Neural cell (in vitro differentiated cells): ENCODE data around the gene TEX22. TPM values are rescaled to one million over a fixed set of nuclear protein-coding genes. Genes with fewer than 3 reads are reported as not detected.

Experiments
- H2AFZ ChIP-seq: fragments of 200-600, 300-800 bp; sonication (generic), shearing (Covaris generic); 2 replicates; pipeline ENCODE4 v1.6.0; 2014; ENCODE audit warnings: low read depth, mild to moderate bottlenecking, antibody characterized with exemption, low read length, moderate library complexity
- H3F3A ChIP-seq: fragments of 200-600 bp; shearing (Covaris generic); 2 replicates; pipeline ENCODE4 v1.6.1; 2016; ENCODE audit warnings: mild to moderate bottlenecking, moderate library complexity, mixed read lengths, antibody characterized with exemption, low read length; ENCODE audit not compliant: insufficient read depth, poor library complexity, severe bottlenecking
- H3K27ac ChIP-seq: fragments of 200-600, 300-800 bp; sonication (generic), shearing (Covaris generic); 2 replicates; pipeline ENCODE4 v1.5.1; 2014; ENCODE audit warnings: mild to moderate bottlenecking, low read length, moderate library complexity
- H3K27me3 ChIP-seq: fragments of 300-800, 200-600 bp; sonication (generic), shearing (Covaris generic); 2 replicates; pipeline ENCODE4 v1.6.0; 2014; ENCODE audit warnings: mild to moderate bottlenecking, low read depth, low read length, moderate library complexity; ENCODE audit not compliant: insufficient read depth
- H3K36me3 ChIP-seq: fragments of 300-800, 200-600 bp; sonication (generic), shearing (Covaris generic); 2 replicates; pipeline ENCODE4 v1.5.1; 2014; ENCODE audit warnings: mild to moderate bottlenecking, antibody characterized with exemption, low read length, moderate library complexity; ENCODE audit not compliant: insufficient read depth
- H3K4me2 ChIP-seq: fragments of 300-800, 200-600 bp; sonication (generic), shearing (Covaris generic); 2 replicates; pipeline ENCODE4 v1.6.0; 2014; ENCODE audit warnings: mild to moderate bottlenecking, low read length
- H3K4me3 ChIP-seq: fragments of 300-800, 200-600 bp; sonication (generic), shearing (Covaris generic); 2 replicates; pipeline ENCODE4 v1.5.1; 2014; ENCODE audit warnings: mild to moderate bottlenecking, low read length, moderate library complexity
- H3K79me2 ChIP-seq: fragments of 200-600 bp; shearing (Covaris generic); replicated peaks from 2 replicates; pipeline ENCODE4 v1.6.0; 2014; ENCODE audit warnings: mild to moderate bottlenecking, low read length, moderate library complexity; ENCODE audit not compliant: insufficient read depth
- H3K9ac ChIP-seq: fragments of 300-800, 200-600 bp; sonication (generic), shearing (Covaris generic); 2 replicates; pipeline ENCODE4 v1.6.1; 2016; ENCODE audit warnings: mild to moderate bottlenecking, low read length, mixed read lengths
- H3K9me2 ChIP-seq: fragments of 200-600 bp; shearing (Covaris generic); 2 replicates; pipeline ENCODE4 v1.6.1; 2016; ENCODE audit warnings: mild to moderate bottlenecking, low read length, mixed read lengths; ENCODE audit not compliant: insufficient read depth
- H3K9me3 ChIP-seq: fragments of 200-600, 300-800 bp; sonication (generic), shearing (Covaris generic); 2 replicates; pipeline ENCODE4 v1.6.1; 2016; ENCODE audit warnings: mild to moderate bottlenecking, mixed run types, low read length, moderate library complexity, mixed read lengths
- H4K20me1 ChIP-seq: fragments of 200-600 bp; shearing (Covaris generic); 2 replicates; pipeline ENCODE4 v1.6.1; 2016; ENCODE audit warnings: mild to moderate bottlenecking, mixed run types; ENCODE audit not compliant: insufficient read depth
- CTCF ChIP-seq: fragments of 450-650 bp; IDR thresholded peaks from 2 replicates; pipeline ENCODE4 v1.5.1; 2014; ENCODE audit warnings: antibody characterized with exemption, mild to moderate bottlenecking, moderate library complexity; ENCODE audit not compliant: poor library complexity, severe bottlenecking
- EP300 ChIP-seq: fragments of 450-650 bp; conservative IDR thresholded peaks from 2 replicates; pipeline ENCODE4 v1.6.1; 2014; ENCODE audit warnings: antibody characterized with exemption, mild to moderate bottlenecking, moderate library complexity; ENCODE audit not compliant: poor library complexity, severe bottlenecking
- EZH2 ChIP-seq: fragments of 200-600, 300-800 bp; shearing (Covaris generic), sonication (generic); IDR thresholded peaks from 2 replicates; pipeline ENCODE4 v1.6.1; 2014; ENCODE audit warnings: antibody characterized with exemption, low read length, borderline replicate concordance, mild to moderate bottlenecking; ENCODE audit not compliant: insufficient read depth, poor library complexity, severe bottlenecking
- MXI1 ChIP-seq: fragments of 450-650 bp; conservative IDR thresholded peaks from 2 replicates; pipeline ENCODE4 v1.6.1; 2014; ENCODE audit warnings: antibody characterized with exemption, mild to moderate bottlenecking; ENCODE audit not compliant: poor library complexity, severe bottlenecking
- POLR2AphosphoS5 ChIP-seq: IDR thresholded peaks from 2 replicates; pipeline ENCODE4 v1.6.1; 2012
- RAD21 ChIP-seq: fragments of 450-650 bp; conservative IDR thresholded peaks from 2 replicates; pipeline ENCODE4 v1.6.1; 2014; ENCODE audit warnings: antibody characterized with exemption, mild to moderate bottlenecking, moderate library complexity
- SMC3 ChIP-seq: fragments of 450-650 bp; conservative IDR thresholded peaks from 2 replicates; pipeline ENCODE4 v1.6.1; 2014; ENCODE audit warnings: antibody characterized with exemption, mild to moderate bottlenecking, moderate library complexity; ENCODE audit not compliant: poor library complexity
- TAF1 ChIP-seq: IDR thresholded peaks from 2 replicates; pipeline ENCODE4 v1.6.1; 2012; ENCODE audit warnings: low read depth
- polyA plus RNA-seq: library from polyadenylated mRNA; depleted of rRNA; stranded (reverse); fragments of >200 nt; gene quantifications from 2 replicates; pipeline ENCODE4 v1.2.3, GENCODE V29; 2014
- TF ChIP-seq, protein P1 (sequence below): IDR thresholded peaks from 2 replicates; pipeline ENCODE4 v1.6.1; 2012; ENCODE audit warnings: borderline replicate concordance

The TEX22 gene
- polyA plus RNA-seq, 1 donor from 2014 or later, result 0.22 TPM

GRCh38 chr14:105392131-105393090 is 5.9 kb upstream of the TEX22 start:
- H3K9me2 ChIP-seq, result no peaks in the 10 kb centered on the region
- no peak overlapping the region for H2AFZ ChIP-seq
- TF ChIP-seq RAD21 (no peak), POLR2AphosphoS5 (no peak), EP300 (no peak), CTCF (no peak), SMC3 (no peak), MXI1 (no peak), EZH2 (no peak), TAF1 (no peak)
- TF ChIP-seq, protein P1, sequence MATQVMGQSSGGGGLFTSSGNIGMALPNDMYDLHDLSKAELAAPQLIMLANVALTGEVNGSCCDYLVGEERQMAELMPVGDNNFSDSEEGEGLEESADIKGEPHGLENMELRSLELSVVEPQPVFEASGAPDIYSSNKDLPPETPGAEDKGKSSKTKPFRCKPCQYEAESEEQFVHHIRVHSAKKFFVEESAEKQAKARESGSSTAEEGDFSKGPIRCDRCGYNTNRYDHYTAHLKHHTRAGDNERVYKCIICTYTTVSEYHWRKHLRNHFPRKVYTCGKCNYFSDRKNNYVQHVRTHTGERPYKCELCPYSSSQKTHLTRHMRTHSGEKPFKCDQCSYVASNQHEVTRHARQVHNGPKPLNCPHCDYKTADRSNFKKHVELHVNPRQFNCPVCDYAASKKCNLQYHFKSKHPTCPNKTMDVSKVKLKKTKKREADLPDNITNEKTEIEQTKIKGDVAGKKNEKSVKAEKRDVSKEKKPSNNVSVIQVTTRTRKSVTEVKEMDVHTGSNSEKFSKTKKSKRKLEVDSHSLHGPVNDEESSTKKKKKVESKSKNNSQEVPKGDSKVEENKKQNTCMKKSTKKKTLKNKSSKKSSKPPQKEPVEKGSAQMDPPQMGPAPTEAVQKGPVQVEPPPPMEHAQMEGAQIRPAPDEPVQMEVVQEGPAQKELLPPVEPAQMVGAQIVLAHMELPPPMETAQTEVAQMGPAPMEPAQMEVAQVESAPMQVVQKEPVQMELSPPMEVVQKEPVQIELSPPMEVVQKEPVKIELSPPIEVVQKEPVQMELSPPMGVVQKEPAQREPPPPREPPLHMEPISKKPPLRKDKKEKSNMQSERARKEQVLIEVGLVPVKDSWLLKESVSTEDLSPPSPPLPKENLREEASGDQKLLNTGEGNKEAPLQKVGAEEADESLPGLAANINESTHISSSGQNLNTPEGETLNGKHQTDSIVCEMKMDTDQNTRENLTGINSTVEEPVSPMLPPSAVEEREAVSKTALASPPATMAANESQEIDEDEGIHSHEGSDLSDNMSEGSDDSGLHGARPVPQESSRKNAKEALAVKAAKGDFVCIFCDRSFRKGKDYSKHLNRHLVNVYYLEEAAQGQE, result no peak

DNA sequence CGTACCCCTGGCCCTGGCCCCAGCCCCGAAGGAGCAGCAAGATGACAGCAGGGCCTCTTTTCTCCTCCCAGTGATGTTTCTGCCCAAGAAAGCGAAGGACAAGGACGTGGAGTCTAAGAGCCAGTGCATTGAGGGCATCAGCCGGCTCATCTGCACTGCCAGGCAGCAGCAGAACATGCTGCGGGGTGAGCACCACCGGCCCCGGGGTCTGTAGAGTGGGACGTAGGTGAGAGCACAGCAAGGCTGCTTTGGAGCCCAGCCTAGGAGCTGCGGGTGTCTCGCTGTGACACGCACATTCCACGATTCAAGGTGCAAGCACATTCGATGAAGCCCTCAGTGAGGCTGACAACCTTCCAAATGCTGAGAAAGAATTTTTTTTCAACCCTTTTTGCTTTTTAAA is 5.2 kb upstream of the TEX22 start:
- no peak overlapping the region for H3K4me2 ChIP-seq
- no peaks in the 10 kb centered on the region for H3K9me2 ChIP-seq
- no peaks in the 10 kb centered on the region for H3K9me3 ChIP-seq
- H3K27ac ChIP-seq, result no peak overlapping the region
- no peak overlapping the region for H3K4me3 ChIP-seq
- H3K9ac ChIP-seq, result no peak overlapping the region
- H3K36me3 ChIP-seq, result no peaks in the 10 kb centered on the region
- no peaks in the 10 kb centered on the region for H3K79me2 ChIP-seq
- H4K20me1 ChIP-seq, result no peaks in the 10 kb centered on the region
- H3K27me3 ChIP-seq, result no peaks in the 10 kb centered on the region
- H2AFZ ChIP-seq, result no peak overlapping the region
- H3F3A ChIP-seq, result no peaks in the 10 kb centered on the region
- TF ChIP-seq SMC3 (no peak), CTCF (no peak), EP300 (no peak), EZH2 (no peak), MXI1 (no peak)

More at GRCh38 chr14:105392131-105393090, 5.9 kb upstream of the TEX22 start:
- Histone ChIP-seq H3K4me2 (no peak overlapping the region), H3K9me3 (no peaks in the 10 kb centered on the region), H4K20me1 (no peaks in the 10 kb centered on the region), H3K4me3 (no peak overlapping the region), H3K79me2 (no peaks in the 10 kb centered on the region), H3K27me3 (no peaks in the 10 kb centered on the region), H3K9ac (no peak overlapping the region), H3K36me3 (no peaks in the 10 kb centered on the region), H3K27ac (no peak overlapping the region), H3F3A (no peaks in the 10 kb centered on the region)
